H1 (cell line): Measurements from ENCODE around the gene KRT34.

Source experiments
- MAFK ChIP-seq: IDR thresholded peaks from 2 replicates; pipeline ENCODE4 v1.6.1; 2012; ENCODE audit warnings: low read depth, mild to moderate bottlenecking, improper control_type of control experiment, low read length
- TF ChIP-seq, protein P1 (sequence below), 3 experiments: IDR thresholded peaks; 1 replicate in 2 of 3; 2 replicates in 1 of 3; pipeline versions ENCODE4 v1.5.1 to v1.6.1; 2011; ENCODE audit warnings: low read length in 3 of 3, mild to moderate bottlenecking in 3 of 3, inconsistent platforms in 2 of 3, low read depth in 1 of 3, moderate library complexity in 1 of 3; ENCODE audit not compliant: insufficient read depth in 1 of 3; ENCODE audit errors: control extremely low read depth in 1 of 3

DNA sequence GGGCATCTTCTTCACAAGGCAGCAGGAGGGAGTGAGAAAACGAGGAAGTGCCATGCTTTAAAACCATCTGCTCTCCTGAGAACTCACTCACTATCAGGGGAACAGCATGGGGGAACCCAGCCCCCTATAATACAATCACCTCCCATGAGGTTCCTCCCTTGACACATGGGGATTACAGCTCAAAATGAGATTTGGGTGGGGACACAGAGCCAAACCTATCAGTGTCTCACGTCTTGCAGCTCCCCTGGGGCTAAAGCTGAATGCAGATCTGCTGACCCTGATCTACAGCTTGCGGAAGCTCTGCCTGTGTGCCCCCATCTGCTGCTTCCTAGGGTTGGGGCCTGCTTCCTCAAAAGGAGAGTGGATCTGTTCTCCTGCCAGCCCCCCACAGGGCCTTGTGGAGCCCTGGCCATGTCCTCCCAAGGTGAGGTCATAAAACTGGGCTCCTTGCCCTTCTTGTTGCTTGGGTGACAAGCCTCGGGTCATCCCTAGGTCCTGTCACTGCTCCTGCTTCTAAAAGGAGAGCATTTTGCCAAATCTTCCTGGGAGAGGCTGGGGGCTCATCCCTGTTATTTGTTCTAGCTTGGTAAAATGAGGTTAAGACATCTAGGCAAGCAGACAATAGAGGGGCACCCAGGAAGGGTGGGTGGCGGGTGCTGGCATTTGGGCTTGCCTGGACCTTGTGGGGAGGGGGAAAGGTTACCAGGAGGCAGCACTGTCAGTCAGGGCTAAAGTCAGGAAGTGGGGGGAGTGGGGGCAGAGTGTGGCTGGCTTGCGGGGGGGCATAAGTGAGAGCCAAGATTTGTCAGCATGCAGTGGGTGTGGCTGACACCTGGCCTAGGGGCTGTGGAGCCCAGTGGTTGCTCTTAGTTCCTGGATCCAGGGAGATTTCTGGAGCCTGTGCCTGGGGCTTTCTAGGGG lies 47.5 kb downstream of the KRT34 start:
- TF ChIP-seq, protein P1, sequence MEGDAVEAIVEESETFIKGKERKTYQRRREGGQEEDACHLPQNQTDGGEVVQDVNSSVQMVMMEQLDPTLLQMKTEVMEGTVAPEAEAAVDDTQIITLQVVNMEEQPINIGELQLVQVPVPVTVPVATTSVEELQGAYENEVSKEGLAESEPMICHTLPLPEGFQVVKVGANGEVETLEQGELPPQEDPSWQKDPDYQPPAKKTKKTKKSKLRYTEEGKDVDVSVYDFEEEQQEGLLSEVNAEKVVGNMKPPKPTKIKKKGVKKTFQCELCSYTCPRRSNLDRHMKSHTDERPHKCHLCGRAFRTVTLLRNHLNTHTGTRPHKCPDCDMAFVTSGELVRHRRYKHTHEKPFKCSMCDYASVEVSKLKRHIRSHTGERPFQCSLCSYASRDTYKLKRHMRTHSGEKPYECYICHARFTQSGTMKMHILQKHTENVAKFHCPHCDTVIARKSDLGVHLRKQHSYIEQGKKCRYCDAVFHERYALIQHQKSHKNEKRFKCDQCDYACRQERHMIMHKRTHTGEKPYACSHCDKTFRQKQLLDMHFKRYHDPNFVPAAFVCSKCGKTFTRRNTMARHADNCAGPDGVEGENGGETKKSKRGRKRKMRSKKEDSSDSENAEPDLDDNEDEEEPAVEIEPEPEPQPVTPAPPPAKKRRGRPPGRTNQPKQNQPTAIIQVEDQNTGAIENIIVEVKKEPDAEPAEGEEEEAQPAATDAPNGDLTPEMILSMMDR (IDR thresholded peaks at IDR 0.05; ENCODE audit: control extremely low read depth in 1 of 3, insufficient read depth in 1 of 3, low read depth in 1 of 3, low read length in 3 of 3) = no peak
- TF ChIP-seq MAFK = no peak
